H1 (cell line): ENCODE data around the gene FCER2. TPM values are rescaled to one million over a fixed set of nuclear protein-coding genes. Genes with fewer than 3 reads are reported as not detected.

Source experiments
- CTCF ChIA-PET: fragments of 300-600 bp; sonication (Branson Sonifier 250); formaldehyde crosslinking; loops from one replicate; lab custom pipeline; 2021; ENCODE audit not compliant: partially characterized antibody; lab: Charles Lee
- POLR2A ChIA-PET: fragments of 300-600 bp; sonication (Branson Sonifier 250); formaldehyde crosslinking; loops from one replicate; lab custom pipeline; 2021; ENCODE audit warnings: inconsistent platforms; ENCODE audit not compliant: partially characterized antibody; lab: Charles Lee
- DNase-seq, 2 experiments: peaks; one replicate each; pipeline versions ENCODE4 v3.0.0 to v3.0.0-alpha.2; 2010 to 2022; ENCODE audit warnings: low spot score in 2 of 2, low read depth in 1 of 2, mixed read lengths in 1 of 2
- FAIRE-seq: peaks from 2 replicates; lab custom pipeline; 2011; peaks lifted over from hg19 to GRCh38; lab: Jason Lieb, UNC
- H2AFZ ChIP-seq: 2 replicates; pipeline ENCODE4 v1.8.1; 2012; ENCODE audit warnings: low read length, inconsistent platforms
- H2AK5ac ChIP-seq: 2 replicates; pipeline ENCODE4 v1.6.1; 2013; ENCODE audit warnings: low read depth, low read length
- H2BK120ac ChIP-seq: replicated peaks from 2 replicates; pipeline ENCODE3; 2013; ENCODE audit warnings: low read depth, low read length, inconsistent platforms
- H2BK12ac ChIP-seq: 2 replicates; pipeline ENCODE4 v1.6.1; 2013; ENCODE audit warnings: low read depth, low read length
- H2BK15ac ChIP-seq: 2 replicates; pipeline ENCODE4 v1.6.1; 2013; ENCODE audit warnings: low read length
- H2BK20ac ChIP-seq: 2 replicates; pipeline ENCODE4 v1.6.1; 2013; ENCODE audit warnings: low read length
- H2BK5ac ChIP-seq: 2 replicates; pipeline ENCODE4 v1.6.1; 2013; ENCODE audit warnings: low read depth, low read length
- H3K14ac ChIP-seq: 2 replicates; pipeline ENCODE4 v1.6.1; 2013; ENCODE audit warnings: inconsistent platforms; ENCODE audit not compliant: insufficient read length
- H3K18ac ChIP-seq: 2 replicates; pipeline ENCODE4 v1.6.1; 2013; ENCODE audit warnings: low read length; ENCODE audit errors: extremely low read depth
- H3K23ac ChIP-seq: 2 replicates; pipeline ENCODE4 v1.6.1; 2013; ENCODE audit warnings: inconsistent platforms; ENCODE audit not compliant: insufficient read length
- H3K23me2 ChIP-seq: 2 replicates; pipeline ENCODE4 v1.6.1; 2013; ENCODE audit warnings: low read depth, low read length
- H3K27ac ChIP-seq: 2 replicates; pipeline ENCODE4 v1.6.1; 2011; ENCODE audit warnings: low read depth, low read length, inconsistent platforms
- H3K27me3 ChIP-seq, 4 experiments: replicated peaks in 1 of 4; 1 replicate in 1 of 4; 2 replicates in 3 of 4; pipeline versions ENCODE4 v1.6.1 to v1.8.1; 2011 to 2013; ENCODE audit warnings: low read length in 3 of 4, mild to moderate bottlenecking in 3 of 4, inconsistent platforms in 2 of 4, mixed read lengths in 2 of 4, moderate library complexity in 1 of 4; ENCODE audit not compliant: control insufficient read depth in 3 of 4, insufficient read depth in 3 of 4; ENCODE audit errors: extremely low read depth in 1 of 4
- H3K36me3 ChIP-seq, 4 experiments: 2 replicates each; pipeline versions ENCODE4 v1.6.1 to v1.8.1; 2011 to 2013; ENCODE audit warnings: mild to moderate bottlenecking in 4 of 4, low read length in 3 of 4, moderate library complexity in 2 of 4, control low read depth in 1 of 4, inconsistent platforms in 1 of 4; ENCODE audit not compliant: insufficient read depth in 4 of 4, control insufficient read depth in 2 of 4
- H3K4ac ChIP-seq: replicated peaks from 2 replicates; pipeline ENCODE3; 2013; ENCODE audit warnings: low read length, low read depth, mixed read lengths, inconsistent platforms; ENCODE audit not compliant: insufficient read length
- H3K4me1 ChIP-seq, 4 experiments: replicated peaks in 1 of 4; 1 replicate in 1 of 4; 2 replicates in 3 of 4; pipeline versions ENCODE4 v1.6.1 to v1.8.1; 2011 to 2013; ENCODE audit warnings: low read length in 3 of 4, inconsistent platforms in 2 of 4, mixed read lengths in 1 of 4; ENCODE audit not compliant: insufficient read depth in 4 of 4, control insufficient read depth in 3 of 4
- H3K4me2 ChIP-seq, 2 experiments: 2 replicates each; pipeline versions ENCODE4 v1.6.1 to v1.8.1; 2011 to 2013; ENCODE audit warnings: low read depth in 2 of 2, low read length in 2 of 2, control low read depth in 1 of 2, inconsistent platforms in 1 of 2, mild to moderate bottlenecking in 1 of 2; ENCODE audit not compliant: insufficient read depth in 1 of 2
- H3K4me3 ChIP-seq, 4 experiments: fragments of 200-600, 300-600 bp in 1 of 4; sonication (generic), shearing (Covaris generic), sonication (Bioruptor Twin) in 1 of 4; 2 replicates each; pipeline versions ENCODE4 v1.5.1 to v1.8.1; 2011 to 2016; ENCODE audit warnings: low read length in 4 of 4, low read depth in 3 of 4, control low read depth in 2 of 4, inconsistent platforms in 2 of 4, mild to moderate bottlenecking in 2 of 4, mixed read lengths in 1 of 4, moderate library complexity in 1 of 4; ENCODE audit not compliant: insufficient read depth in 2 of 4; ENCODE audit errors: extremely low read depth in 1 of 4
- H3K56ac ChIP-seq: replicated peaks from 2 replicates; pipeline ENCODE3; 2013; ENCODE audit warnings: low read depth, mild to moderate bottlenecking, mixed read lengths, low read length, inconsistent platforms; ENCODE audit not compliant: insufficient read length
- H3K79me1 ChIP-seq: 2 replicates; pipeline ENCODE4 v1.6.1; 2013; ENCODE audit warnings: low read depth, low read length, control low read depth
- H3K79me2 ChIP-seq, 2 experiments: 2 replicates each; pipeline versions ENCODE4 v1.6.1 to v1.8.1; 2012 to 2013; ENCODE audit warnings: low read length in 2 of 2, mild to moderate bottlenecking in 2 of 2, inconsistent platforms in 1 of 2; ENCODE audit not compliant: insufficient read depth in 2 of 2, control insufficient read depth in 1 of 2
- H3K9ac ChIP-seq, 4 experiments: replicated peaks in 1 of 4; 1 replicate in 1 of 4; 2 replicates in 3 of 4; pipeline versions ENCODE4 v1.6.1 to v1.8.1; 2011 to 2013; ENCODE audit warnings: low read depth in 3 of 4, low read length in 3 of 4, control low read depth in 2 of 4, mild to moderate bottlenecking in 2 of 4, moderate library complexity in 2 of 4, inconsistent platforms in 1 of 4; ENCODE audit errors: extremely low read depth in 1 of 4
- H3K9me3 ChIP-seq, 2 experiments: 2 replicates each; pipeline versions ENCODE4 v1.6.1 to v1.8.1; 2012 to 2013; ENCODE audit warnings: mild to moderate bottlenecking in 2 of 2, moderate library complexity in 2 of 2, control low read depth in 1 of 2, inconsistent platforms in 1 of 2, low read depth in 1 of 2, low read length in 1 of 2, mixed read lengths in 1 of 2; ENCODE audit not compliant: insufficient read depth in 2 of 2
- H4K20me1 ChIP-seq, 2 experiments: replicated peaks in 1 of 2; 2 replicates each; pipeline versions ENCODE3 to v1.8.1; 2011 to 2013; ENCODE audit warnings: inconsistent platforms in 2 of 2, low read length in 2 of 2, mild to moderate bottlenecking in 1 of 2; ENCODE audit not compliant: insufficient read depth in 2 of 2, control insufficient read depth in 1 of 2
- H4K5ac ChIP-seq: 2 replicates; pipeline ENCODE4 v1.6.1; 2013; ENCODE audit warnings: low read length, low read depth, mixed read lengths, inconsistent platforms; ENCODE audit not compliant: insufficient read length
- H4K8ac ChIP-seq: 2 replicates; pipeline ENCODE4 v1.8.0; 2013; ENCODE audit warnings: mild to moderate bottlenecking, moderate library complexity, low read length, inconsistent platforms; ENCODE audit not compliant: insufficient read depth; ENCODE audit errors: extremely low read depth
- H4K91ac ChIP-seq: replicated peaks from 2 replicates; pipeline ENCODE3; 2013; ENCODE audit warnings: low read length, mixed read lengths, inconsistent platforms; ENCODE audit not compliant: insufficient read length
- SIRT6 ChIP-seq: IDR thresholded peaks from one replicate; pipeline ENCODE4 v1.7.1; 2012; ENCODE audit warnings: low read length, inconsistent platforms
- SP4 ChIP-seq: IDR thresholded peaks from 2 replicates; pipeline ENCODE4 v1.6.1; 2012; ENCODE audit warnings: low read length, inconsistent platforms
- WGBS, 2 experiments: shearing (Covaris generic) in 1 of 2; methylation state at CpG; one replicate each; pipeline versions ENCODE4 v1.1.6 to v1.1.7; 2013 to 2015; ENCODE audit warnings: low lambda C conversion rate in 2 of 2, mixed read lengths in 2 of 2, inconsistent platforms in 1 of 2, low coverage in 1 of 2, missing lambda C conversion rate in 1 of 2; ENCODE audit not compliant: insufficient replicate concordance in 2 of 2, insufficient coverage in 1 of 2, insufficient read length in 1 of 2; ENCODE audit errors: extremely low coverage in 1 of 2, missing lambda C conversion rate in 1 of 2; 5-methylcytosine and 5-hydroxymethylcytosine counted together
- polyA plus RNA-seq, 7 experiments: library from polyadenylated mRNA; depleted of rRNA in 3 of 7; stranded (reverse) in 5 of 7; unstranded in 2 of 7; fragments of >200 nt in 5 of 7; fragments of 200-250 nt in 2 of 7; gene quantifications; 1 replicate in 5 of 7; 2 replicates in 1 of 7; 4 replicates in 1 of 7; pipeline versions ENCODE4 v1.2.1 to v1.2.3, GENCODE V29; 2011 to 2013; ENCODE audit warnings: missing spikeins in 2 of 7, mixed read lengths in 2 of 7
- total RNA-seq: library from RNA; stranded (reverse); fragmentation: NEBNext Ultra II Directional; extraction: Animal tissue kit (Norgen Biotek cat#: 25700); gene quantifications from 2 replicates; pipeline ENCODE4 v1.2.1, GENCODE V29; 2021

FCER2 gene
- total and polyA plus RNA-seq, 2 of the 8 experiments (the other 6 are each of a cell fraction or from before 2014, with no cell fraction given), result 0.67 TPM; not detected in 1

DNA sequence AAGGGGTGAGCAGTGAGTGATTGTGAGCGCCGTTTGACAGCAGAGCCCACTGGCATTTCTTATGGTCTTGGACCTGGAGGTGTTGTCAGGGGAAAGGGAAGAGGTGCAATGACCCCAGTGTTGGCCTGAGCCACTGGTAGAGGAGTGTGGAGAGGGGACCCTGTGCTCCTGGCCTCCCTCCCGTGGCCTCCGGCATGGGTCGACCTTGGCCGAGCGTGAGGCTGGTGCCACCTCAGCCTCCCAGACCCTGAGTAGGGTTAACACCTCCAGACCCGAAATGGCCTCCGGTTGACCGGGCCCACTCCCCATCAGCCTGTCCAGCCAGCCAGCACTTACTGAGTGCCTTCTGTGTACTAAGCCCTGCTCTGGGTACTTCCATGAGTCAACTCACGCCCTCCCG, 14.8 kb downstream of the FCER2 start:
- Histone ChIP-seq H3K4me1 (peaks cover 0 to 1% (median 0%) of the 10 kb centered on the region in 4 experiments; a peak in 3 of 7 replicates), H3K9ac (no peak overlapping the region), H2BK12ac (0 out of 2 replicates have a peak overlapping the region, but pooled peaks have one; percentile 27), H3K4ac (no peak overlapping the region), H2BK120ac (no peak overlapping the region), H4K91ac (no peak overlapping the region), H2BK5ac (no peak overlapping the region), H3K23ac (no peak overlapping the region), H3K23me2 (peaks cover 11% of the 10 kb centered on the region), H4K8ac (no peak overlapping the region), H2BK20ac (no peak overlapping the region), H4K5ac (no peak overlapping the region), H3K79me2 (peaks cover 0 to 6% of the 10 kb centered on the region in 2 experiments; a peak in 1 of 4 replicates), H2BK15ac (no peak overlapping the region), H3K4me2 (no peak overlapping the region), H4K20me1 (peaks cover 0 to 9% of the 10 kb centered on the region in 2 experiments), H3K27me3 (no peaks in the 10 kb centered on the region; a peak in 1 of 7 replicates), H3K79me1 (peaks cover 4% of the 10 kb centered on the region), H3K18ac (no peak overlapping the region), H3K9me3 (no peaks in the 10 kb centered on the region), H3K27ac (no peak overlapping the region; the same call in 1 of the 2 replicates), H3K4me3 (no peak overlapping the region), H3K36me3 (peaks cover 0 to 12% (median 6%) of the 10 kb centered on the region in 4 experiments; a peak in 4 of 8 replicates), H3K56ac (no peak overlapping the region), H3K14ac (no peak overlapping the region), H2AK5ac (no peak overlapping the region), H2AFZ (no peak overlapping the region)
- FAIRE-seq, result no peak
- CTCF ChIA-PET, result interaction anchor here (2.6 kb wide), 1 partner anchor 17 kb away, joined by 9 read pairs; no protein-coding TSS in a partner anchor
- POLR2A ChIA-PET, result interaction anchor here (1.4 kb wide), 1 partner anchor 10 kb away, joined by 3 read pairs; no protein-coding TSS in a partner anchor
- 90% methylated on average over 12 of the region's 12 CpGs; no CpG with 5 or more reads in 1 of the 2 experiments for WGBS, 2 experiments
- no peak for DNase-seq
- no peak for TF ChIP-seq SP4
- no peak for TF ChIP-seq SIRT6
